Raji (cell line): ENCODE measurements around the gene SCCPDH.

Source experiments
- POLR2A ChIP-seq: IDR thresholded peaks from 2 replicates; pipeline ENCODE4 v1.6.1; 2011; ENCODE audit warnings: low read depth, low read length, control low read depth; ENCODE audit not compliant: insufficient read depth

The SCCPDH gene

DNA sequence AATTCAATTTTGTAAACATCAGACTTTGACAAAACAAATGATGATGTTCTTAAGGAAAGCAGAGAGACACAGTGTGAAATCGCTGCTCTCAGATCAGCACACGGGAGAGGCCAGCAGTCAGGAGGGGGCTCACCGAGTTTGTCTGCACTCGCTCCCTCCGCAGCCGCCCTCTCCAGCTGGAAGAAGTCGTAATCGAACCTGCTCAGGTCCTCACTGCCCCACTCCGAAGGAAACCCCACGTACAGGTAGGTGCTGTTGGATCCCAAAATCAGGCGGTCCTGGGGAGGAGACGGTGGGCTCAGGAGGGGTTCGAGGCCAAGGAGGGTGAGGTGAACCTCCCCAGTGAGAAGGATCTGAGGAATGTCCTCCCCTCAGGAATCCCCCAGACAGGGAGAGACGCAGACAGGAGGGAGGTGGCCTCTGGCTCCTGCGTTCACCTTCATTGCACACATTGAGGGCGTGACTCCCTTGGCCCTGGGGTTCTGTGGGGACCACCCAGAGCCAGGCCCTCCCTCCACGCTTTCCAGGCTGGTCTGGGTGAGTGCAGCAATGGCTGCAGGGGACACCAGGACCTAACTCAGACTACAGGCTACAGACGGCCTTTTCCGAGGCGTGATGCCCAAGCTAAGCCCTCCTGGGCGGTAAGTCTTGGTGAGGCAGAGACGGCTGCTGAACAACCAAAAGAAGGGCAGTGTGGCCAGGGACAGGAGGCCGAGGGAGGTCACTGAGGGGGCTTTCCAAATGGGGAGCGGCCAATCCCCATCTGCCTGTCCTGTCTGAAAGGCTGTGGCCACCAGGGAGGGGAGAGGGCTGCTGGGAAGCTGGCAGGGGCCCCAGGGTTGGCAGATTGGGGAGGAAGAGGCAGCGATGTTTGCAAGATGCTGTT lies 65.5 kb downstream of the SCCPDH start:
- TF ChIP-seq POLR2A, result no peak

GRCh38 chr1:246790364-246790763 lies 66.2 kb downstream of the SCCPDH start:
- TF ChIP-seq POLR2A, result no peak

- TF ChIP-seq POLR2A, result no peak
These were observed 66.6 kb downstream of the SCCPDH start for GRCh38 chr1:246790833-246791232.

DNA sequence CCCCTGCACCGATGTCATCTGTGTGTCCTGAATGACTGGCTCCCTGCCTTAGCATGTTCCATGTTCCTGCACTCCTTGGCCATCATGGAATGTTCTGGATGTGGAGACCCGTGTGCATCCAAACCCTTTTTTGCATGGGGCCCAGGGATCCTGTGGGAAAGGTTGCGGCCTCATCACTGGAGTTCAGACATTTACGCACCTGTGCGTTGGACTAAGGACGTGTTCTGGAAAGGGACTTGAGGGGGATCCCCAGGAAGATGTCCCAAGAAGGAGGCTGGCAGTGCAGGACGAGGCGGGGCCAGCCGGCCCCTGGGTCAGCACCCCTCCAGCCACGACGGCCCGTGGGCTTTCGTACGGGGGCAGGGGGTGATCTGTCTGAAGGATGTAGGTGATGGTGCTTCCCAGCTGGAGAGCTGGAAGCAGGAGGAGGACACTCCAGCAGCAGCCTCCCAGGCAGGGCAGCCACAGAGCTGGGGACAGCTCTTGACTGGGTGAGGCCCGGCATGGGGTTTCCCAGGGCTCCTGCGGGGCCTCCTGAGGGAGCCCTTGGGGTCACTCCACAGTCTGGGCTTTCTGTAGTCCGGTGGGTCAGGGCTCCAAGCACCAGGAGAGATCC lies 67.2 kb downstream of the SCCPDH start:
- TF ChIP-seq POLR2A, result no peak

- no peak for TF ChIP-seq POLR2A
These were observed 68.4 kb downstream of the SCCPDH start for GRCh38 chr1:246792603-246793002.

DNA sequence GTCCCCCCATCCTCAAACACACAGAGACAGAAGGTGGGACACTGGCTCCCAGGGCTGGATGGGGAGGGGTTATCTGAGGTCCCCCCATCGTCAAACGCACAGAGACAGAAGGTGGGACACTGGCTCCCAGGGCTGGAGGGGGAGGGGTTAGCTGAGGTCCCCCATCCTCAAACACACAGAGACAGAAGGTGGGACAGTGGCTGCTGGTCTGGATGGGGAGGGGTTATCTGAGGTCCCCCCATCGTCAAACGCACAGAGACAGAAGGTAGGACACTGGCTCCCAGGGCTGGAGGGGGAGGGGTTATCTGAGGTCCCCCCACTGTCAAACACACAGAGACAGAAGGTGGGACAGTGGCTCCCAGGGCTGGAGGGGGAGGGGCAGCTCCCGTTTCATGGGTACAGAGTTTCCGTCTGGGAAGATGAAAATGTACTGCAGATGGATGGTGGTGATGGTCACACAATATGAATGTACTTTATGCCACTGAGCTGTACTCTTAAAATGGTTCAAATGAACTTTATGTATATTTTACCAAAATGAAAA lies 69.2 kb downstream of the SCCPDH start:
- no peak for TF ChIP-seq POLR2A

DNA sequence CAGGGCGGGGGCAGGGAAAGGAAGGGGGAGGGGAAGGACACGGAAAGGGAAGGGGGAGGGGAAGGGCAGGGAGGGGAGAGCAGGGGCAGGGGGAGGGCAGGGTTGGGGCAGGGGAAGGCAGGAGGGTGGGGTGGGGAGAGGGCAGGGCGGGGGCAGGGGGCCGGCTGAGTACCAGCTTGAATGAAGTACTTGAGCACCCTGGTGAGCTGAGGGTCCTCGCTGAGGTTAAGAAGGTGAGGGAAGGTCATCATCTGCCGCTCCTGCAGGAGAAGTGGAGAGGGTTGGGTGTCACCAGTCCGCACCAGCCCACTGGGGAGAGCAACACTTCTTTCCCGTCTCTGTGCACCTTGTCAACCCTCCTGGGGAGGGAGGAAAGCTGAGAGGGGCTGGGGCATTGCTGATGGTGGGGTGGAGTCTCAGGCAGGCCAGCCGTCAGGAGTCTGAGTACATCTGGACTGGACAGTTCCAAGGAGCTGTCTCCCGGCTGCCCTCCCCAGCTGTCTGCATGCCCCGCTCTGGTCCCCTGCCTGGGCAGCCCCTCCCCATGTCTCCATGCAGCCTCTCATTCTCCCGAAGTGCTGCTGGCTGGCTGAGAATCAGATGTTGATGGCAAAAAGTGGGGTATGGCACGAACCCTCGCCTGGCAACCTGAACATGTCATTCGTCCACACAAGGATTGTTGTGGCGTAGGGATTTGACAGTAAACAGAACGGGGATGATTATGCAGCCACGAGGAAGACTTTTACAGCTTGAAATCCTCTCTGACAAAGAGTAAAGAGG lies 70.0 kb downstream of the SCCPDH start:
- TF ChIP-seq POLR2A, result no peak

- no peak for TF ChIP-seq POLR2A
These were observed 70.8 kb downstream of the SCCPDH start for GRCh38 chr1:246794828-246795671.

- no peak for TF ChIP-seq POLR2A
These were observed 71.9 kb downstream of the SCCPDH start for GRCh38 chr1:246795906-246796694.

- no peak for TF ChIP-seq POLR2A
These were observed 72.9 kb downstream of the SCCPDH start for GRCh38 chr1:246797157-246797556.

GRCh38 chr1:246797597-246797996 lies 73.4 kb downstream of the SCCPDH start:
- no peak for TF ChIP-seq POLR2A

- no peak for TF ChIP-seq POLR2A
These were observed 73.9 kb downstream of the SCCPDH start for GRCh38 chr1:246798107-246798506.

DNA sequence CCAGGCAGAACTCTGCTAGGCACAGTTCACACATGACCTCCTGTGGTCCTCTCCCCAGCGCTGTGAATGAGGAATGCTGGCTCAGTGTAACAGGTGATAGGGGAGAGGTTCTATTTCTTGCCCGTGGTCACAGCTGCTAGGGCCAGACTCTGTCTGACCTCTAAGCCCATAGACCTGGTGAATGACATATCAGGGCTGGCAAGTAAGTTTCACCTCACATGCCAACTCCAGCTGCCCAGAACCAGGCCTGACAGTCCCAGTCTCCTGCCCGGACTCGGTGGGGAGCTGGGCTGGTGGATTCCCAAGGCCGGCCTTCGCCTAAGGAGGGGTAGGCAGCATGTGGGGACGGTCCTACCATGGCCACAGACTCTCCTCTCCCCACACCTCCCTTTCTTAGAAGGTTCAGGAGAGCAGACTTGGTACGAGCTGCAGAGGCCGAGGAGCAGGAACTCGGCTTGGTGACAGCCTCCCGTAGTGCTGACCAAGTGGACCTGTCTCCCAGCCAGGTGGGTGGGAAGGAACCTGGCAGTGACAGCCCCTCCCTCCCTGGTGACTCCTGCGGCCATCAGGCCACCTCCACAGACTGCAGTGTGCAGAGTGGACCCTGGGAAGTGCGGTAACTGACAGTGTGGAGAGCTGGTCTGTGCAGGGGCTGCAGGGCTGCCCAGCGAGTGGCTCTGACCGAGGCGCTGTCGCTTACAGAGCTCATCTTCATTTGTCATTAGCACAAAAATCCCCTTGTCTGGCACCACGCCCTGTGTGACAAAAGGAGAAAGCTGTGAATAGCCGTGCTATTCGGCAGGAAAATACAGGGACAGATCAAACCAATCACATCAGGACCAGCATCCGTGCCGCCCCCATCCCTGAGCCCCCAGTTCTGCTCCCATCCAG lies 74.6 kb downstream of the SCCPDH start:
- no peak for TF ChIP-seq POLR2A

GRCh38 chr1:246800356-246800755 lies 76.1 kb downstream of the SCCPDH start:
- TF ChIP-seq POLR2A, result no peak
